ENCODE data around the gene BICRAL. TPM values are rescaled to one million over a fixed set of nuclear protein-coding genes. Genes with fewer than 3 reads are reported as not detected.

BICRAL gene
- total RNA-seq, 1 donor from 2014 or later, result 6.2 TPM

GRCh38 chr6:42744351-42744893 lies 37.4 kb upstream of the BICRAL start:
- H3K27ac Mint-ChIP-seq (ENCODE audit: unreplicated experiment), result no peak overlapping the region
- H3K4me1 Mint-ChIP-seq, result peaks cover 34% of the 10 kb centered on the region

DNA sequence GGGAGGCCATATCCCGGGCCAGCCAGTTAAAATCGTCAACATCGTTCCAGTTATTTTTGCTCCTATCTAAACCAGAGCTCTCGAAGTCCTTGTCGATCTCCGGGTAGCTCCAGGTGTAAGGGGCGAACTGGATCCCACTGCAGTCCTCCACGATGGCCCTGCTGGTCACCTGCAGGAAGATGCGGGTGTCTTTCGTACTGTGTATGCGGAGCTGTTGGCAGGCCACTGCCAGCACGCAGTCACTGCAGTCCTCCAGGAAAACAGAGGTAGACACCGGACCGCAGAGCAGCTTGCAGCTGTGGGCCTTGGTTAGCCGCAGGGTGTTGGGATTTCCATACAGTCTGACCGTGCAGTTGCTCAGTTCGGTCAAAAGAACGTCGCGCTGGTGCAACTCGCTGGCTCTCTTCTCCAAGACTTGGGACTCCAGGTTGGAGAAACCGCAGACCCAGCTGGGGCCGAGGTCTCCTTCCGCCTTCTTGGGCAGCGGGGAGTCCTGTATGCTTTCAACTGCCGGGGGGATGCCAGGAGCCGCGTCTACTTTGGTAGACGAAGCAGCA lies 36.7 kb upstream of the BICRAL start:
- TF ChIP-seq, protein P1, sequence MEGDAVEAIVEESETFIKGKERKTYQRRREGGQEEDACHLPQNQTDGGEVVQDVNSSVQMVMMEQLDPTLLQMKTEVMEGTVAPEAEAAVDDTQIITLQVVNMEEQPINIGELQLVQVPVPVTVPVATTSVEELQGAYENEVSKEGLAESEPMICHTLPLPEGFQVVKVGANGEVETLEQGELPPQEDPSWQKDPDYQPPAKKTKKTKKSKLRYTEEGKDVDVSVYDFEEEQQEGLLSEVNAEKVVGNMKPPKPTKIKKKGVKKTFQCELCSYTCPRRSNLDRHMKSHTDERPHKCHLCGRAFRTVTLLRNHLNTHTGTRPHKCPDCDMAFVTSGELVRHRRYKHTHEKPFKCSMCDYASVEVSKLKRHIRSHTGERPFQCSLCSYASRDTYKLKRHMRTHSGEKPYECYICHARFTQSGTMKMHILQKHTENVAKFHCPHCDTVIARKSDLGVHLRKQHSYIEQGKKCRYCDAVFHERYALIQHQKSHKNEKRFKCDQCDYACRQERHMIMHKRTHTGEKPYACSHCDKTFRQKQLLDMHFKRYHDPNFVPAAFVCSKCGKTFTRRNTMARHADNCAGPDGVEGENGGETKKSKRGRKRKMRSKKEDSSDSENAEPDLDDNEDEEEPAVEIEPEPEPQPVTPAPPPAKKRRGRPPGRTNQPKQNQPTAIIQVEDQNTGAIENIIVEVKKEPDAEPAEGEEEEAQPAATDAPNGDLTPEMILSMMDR (conservative IDR thresholded peaks at IDR 0.05), result no peak
- Mint-ChIP-seq H3K27ac (ENCODE audit: unreplicated experiment) (peak overlapping the region; percentile 65), H3K4me1 (peaks cover 34% of the 10 kb centered on the region), H3K27me3 (ENCODE audit: low read depth) (peaks cover 3% of the 10 kb centered on the region), H3K9me3 (no peaks in the 10 kb centered on the region), H3K4me3 (peak overlapping the region; percentile 98), H3K36me3 (ENCODE audit: low read depth) (peaks cover 2% of the 10 kb centered on the region)
- DNase-seq (ENCODE audit: low read depth, low spot score), result no peak

More at GRCh38 chr6:42744351-42744893, 37.4 kb upstream of the BICRAL start:
- Mint-ChIP-seq H3K36me3 (ENCODE audit: low read depth) (peaks cover 2% of the 10 kb centered on the region), H3K9me3 (no peaks in the 10 kb centered on the region), H3K27me3 (ENCODE audit: low read depth) (peaks cover 3% of the 10 kb centered on the region), H3K4me3 (peak overlapping the region; percentile 98)
- TF ChIP-seq, protein P1 (conservative IDR thresholded peaks at IDR 0.05), result no peak
- no peak for DNase-seq (ENCODE audit: low read depth, low spot score)

DNA sequence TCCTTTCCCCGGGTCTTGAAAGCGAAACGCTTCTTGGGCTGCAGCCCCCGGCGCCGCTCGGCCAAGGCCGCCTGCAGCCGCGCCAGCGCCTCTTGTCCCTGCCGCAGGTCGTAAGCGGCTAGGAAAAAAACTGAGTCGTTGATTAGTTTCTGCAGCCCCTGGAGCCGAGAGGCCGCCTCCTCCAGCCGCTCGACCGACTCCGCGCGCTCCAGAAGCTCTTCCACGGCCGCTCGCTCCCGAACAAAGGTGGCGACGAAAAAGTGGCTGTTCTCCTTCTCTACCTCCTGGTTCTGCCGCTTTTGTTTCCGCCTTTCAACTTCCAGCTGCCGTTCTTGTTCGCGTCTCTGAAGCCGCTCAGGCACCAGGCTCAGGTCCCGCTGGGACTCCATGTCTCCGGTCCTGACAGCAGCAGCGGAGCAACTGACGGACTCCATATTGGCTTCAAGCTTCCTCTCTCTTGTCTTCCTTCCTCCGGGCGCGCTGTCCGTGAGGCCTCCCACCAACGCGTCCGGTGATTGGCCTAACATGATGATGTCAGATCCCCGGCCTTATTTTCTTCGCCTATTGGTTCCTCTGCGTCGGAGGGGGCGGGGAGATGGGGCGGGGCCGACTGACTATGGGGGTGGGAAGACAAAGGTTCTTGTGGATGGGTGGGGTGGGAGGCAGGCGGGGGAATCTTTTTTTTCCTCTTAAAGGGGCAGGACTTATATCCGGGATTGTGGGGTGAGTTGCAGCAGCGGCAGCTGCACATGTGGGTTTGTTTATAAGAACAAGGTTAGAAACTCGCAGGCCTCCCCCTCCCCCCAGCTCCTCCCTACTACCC lies 36.0 kb upstream of the BICRAL start, which contains the start of gene TBCC:
TSS of gene TBCC (minus strand) at position 464 of the 823 bp plus-strand sequence. CDS start at position 434, 30 bp downstream.
- TF ChIP-seq, protein P1 (conservative IDR thresholded peaks at IDR 0.05), result no peak
- Mint-ChIP-seq H3K9me3 (no peaks in the 10 kb centered on the region), H3K27me3 (ENCODE audit: low read depth) (peaks cover under 1% of the 10 kb centered on the region), H3K4me3 (peak within 1 kb of the TSS; percentile 98), H3K27ac (ENCODE audit: unreplicated experiment) (peak within 1 kb of the TSS; percentile 100), H3K4me1 (peaks cover 34% of the 10 kb centered on the region), H3K36me3 (ENCODE audit: low read depth) (peaks cover 2% of the 10 kb centered on the region)
- peak; percentile 79 for DNase-seq (ENCODE audit: low read depth, low spot score)

GRCh38 chr6:42746463-42747391 lies 35.1 kb upstream of the BICRAL start:
- peak; percentile 65 for DNase-seq (ENCODE audit: low read depth, low spot score)
- peak overlapping the region; percentile 62 for H3K27ac Mint-ChIP-seq (ENCODE audit: unreplicated experiment)
- H3K27me3 Mint-ChIP-seq (ENCODE audit: low read depth), result no peaks in the 10 kb centered on the region
- peaks cover 2% of the 10 kb centered on the region for H3K36me3 Mint-ChIP-seq (ENCODE audit: low read depth)
- H3K4me3 Mint-ChIP-seq, result peak overlapping the region; percentile 98
- H3K9me3 Mint-ChIP-seq, result no peaks in the 10 kb centered on the region
- peaks cover 34% of the 10 kb centered on the region for H3K4me1 Mint-ChIP-seq
- TF ChIP-seq, protein P1 (conservative IDR thresholded peaks at IDR 0.05), result no peak
